HG03520 (cell line): ENCODE data around the gene FBXO47.

Source experiments
- ATAC-seq: cut with Tn5 transposase; IDR thresholded peaks from one replicate; pipeline ENCODE4 v1.9.1; 2021; ENCODE audit warnings: mild to moderate bottlenecking, moderate library complexity; ENCODE audit not compliant: unreplicated experiment

FBXO47 gene, protein sequence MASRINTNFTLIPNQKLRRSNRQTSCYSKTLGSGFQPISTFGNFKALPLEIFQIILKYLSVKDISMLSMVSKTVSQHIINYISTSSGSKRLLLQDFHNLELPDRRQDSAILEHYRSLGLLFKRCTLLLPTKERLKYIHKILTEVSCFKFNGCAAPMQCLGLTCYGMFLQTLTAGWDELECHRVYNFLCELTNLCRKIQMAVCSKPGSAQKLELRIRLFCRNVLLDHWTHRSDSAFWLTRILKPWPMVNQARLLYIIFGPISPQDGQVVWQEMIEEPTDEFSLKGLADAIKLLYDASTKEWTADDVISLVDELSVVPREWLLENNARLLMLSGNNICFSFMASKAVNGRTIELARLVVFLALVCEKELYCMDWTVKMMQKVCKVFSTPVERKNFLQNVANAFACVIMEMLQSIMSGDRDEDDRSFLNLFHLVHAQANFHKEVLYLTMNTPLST

GRCh38 chr17:38967290-38967738, at the start of gene FBXO47:
Gene FBXO47 (minus strand): TSS chr17:38967403. CDS start chr17:38963025, 4,378 bp downstream.
- ATAC-seq, result no peak

- no peak for ATAC-seq
Measured at GRCh38 chr17:39016193-39017153, 49.3 kb upstream of the FBXO47 start.

DNA sequence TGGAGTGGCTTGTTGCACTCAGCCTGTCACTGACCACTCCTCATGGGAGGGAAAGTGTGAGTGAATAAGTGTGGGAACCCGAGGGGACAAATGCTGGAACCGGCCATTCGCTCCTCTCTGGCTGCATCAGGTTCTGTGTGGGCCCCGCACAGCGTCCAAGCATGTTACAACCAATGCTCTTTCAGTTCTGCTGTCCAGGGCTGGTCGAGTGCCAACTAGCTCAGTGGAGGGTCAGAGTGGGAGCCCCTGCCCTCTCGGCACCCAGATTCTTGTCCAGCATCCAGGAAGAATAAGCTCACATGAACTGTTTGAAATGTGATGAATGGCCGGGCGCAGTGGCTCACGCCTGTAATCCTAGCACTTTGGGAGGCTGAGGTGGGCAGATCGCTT, 48.3 kb upstream of the FBXO47 start:
- no peak for ATAC-seq

- ATAC-seq, result no peak
Measured at GRCh38 chr17:39014795-39015545, 47.8 kb upstream of the FBXO47 start.

- ATAC-seq, result no peak
Measured at GRCh38 chr17:39014044-39014794, 47.0 kb upstream of the FBXO47 start.

DNA sequence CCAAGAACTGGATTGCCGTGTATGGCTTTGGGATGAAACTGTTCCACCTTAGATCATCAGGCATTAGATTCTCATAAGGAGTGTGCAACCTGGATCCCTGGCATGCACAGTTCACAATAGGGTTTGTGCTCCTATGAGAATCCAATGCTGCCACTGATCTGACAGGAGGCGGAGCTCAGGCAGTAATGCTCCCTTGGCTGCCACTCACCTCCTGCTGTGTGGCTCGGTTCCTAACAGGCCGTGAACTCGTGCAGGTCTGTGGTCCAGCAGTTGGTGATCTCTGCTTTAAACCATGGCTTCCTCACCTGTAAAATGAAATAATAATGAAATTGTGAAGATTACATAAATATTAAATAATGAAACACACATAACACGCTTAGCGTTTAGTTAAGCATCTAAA, 45.5 kb upstream of the FBXO47 start:
- no peak for ATAC-seq

- no peak for ATAC-seq
Measured at GRCh38 chr17:39011907-39012468, 44.8 kb upstream of the FBXO47 start.

GRCh38 chr17:39009581-39010001, 42.4 kb upstream of the FBXO47 start:
- ATAC-seq, result no peak

GRCh38 chr17:39008633-39009032, 41.4 kb upstream of the FBXO47 start:
- ATAC-seq, result no peak

DNA sequence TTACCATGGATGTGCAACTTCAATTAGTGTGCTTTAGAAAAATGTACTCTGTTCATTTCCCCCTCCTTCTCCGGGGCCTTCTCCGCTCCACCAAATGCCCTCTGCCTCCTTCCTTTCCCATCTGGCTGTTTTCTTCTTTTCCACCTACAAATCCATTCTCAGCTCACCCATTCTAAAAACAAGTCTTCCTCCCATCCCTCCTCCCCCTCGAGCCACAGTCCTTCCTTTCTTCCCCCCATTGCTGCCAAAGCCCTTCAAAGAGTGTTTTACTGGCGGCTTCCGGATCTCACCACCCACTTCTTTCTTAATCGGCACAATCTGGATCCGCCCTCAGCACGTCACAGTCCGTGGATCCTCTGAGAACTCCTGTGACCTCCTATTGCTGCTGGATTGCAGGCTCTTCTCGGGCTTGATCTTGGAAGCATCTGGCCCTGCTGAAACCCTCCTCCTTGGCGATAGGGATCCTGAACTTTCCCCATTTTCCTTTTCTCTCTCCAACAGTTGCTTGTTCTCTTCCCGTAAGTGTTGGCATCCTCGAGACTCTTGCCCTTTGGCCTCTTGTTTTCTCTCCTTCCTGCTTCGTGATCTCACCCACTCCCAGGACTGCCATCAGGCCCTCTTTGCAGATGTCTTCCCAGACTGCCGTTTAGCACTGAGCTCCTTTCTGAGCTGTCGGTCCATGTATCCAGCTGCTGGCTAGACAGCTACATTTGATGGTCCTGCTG, 36.0 kb upstream of the FBXO47 start:
- ATAC-seq, result no peak

DNA sequence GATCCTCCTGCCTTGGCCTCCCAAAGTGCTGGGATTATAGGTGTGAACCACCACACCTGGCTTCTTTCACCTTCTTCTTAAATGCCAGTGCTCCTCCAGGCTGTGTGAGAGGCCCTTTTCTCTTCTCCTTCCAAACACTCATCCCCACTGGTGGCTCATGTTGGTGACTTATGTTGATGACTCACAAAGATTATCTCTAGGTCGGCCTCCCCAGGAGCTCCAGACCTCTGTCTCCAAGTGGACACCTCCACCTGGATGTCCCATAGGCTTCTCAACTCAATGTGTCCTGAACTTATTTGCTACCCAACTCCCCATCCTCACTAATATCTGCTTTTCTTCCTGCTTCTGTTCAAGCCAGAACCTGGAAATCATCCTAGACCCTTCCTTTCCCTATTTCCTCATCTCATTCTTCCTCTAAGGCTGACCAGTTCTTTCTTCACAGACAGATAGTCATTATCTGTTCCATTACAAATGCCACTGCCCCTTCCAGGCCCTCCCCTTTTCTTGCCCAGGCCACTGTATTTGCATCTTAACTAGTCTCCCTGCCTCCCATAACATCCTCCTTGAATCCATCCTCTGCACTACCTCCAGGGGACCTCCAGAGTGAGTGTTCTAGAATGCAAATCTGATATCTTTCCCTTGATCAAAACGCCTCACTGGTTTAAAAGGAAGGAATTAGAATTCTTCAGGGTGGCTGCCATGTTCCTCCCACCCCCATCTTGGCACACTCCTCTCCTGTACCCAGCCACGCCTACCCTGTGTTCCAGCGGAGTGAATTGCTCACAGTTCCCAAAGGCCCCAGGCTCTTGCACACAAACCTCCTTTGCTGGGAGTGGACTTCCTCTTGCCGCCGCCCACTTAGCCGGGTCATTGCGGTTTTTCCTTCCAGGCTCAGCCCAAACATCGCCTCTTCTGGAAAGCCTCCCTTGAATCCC, 34.8 kb upstream of the FBXO47 start:
- no peak for ATAC-seq

- no peak for ATAC-seq
Measured at GRCh38 chr17:39000021-39000601, 32.9 kb upstream of the FBXO47 start.

DNA sequence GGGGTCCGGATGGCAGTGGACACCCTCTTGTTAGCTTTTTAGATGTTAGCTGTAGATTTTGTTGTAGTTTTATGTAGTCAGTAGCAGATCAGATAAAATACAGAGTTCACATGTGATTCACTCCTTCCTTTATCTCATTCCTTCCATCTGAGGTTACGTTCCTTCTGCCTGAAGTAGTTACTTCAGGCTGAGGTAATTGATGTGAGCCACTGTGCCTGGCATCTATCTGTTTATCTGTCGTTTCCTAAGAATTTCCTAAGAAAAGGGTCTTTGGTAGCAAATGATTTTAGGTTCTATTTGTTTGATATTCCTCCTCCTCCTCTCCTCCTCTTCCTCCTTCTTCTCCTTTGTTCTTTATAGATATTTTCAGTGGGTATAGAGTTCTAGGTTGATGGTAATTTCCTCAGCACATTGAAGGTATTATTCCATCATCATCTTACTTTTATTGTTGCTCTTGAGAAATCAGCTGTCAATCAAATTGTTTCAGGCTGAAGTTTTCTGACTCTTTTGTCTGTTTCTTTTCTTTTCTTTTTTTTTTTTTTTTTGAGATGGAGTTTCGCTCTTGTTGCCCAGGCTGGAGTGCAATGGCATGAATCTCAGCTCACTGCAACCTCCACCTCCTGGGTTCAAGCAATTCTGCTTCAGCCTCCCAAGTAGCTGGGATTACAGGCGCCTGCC, 29.6 kb upstream of the FBXO47 start:
- ATAC-seq, result no peak

DNA sequence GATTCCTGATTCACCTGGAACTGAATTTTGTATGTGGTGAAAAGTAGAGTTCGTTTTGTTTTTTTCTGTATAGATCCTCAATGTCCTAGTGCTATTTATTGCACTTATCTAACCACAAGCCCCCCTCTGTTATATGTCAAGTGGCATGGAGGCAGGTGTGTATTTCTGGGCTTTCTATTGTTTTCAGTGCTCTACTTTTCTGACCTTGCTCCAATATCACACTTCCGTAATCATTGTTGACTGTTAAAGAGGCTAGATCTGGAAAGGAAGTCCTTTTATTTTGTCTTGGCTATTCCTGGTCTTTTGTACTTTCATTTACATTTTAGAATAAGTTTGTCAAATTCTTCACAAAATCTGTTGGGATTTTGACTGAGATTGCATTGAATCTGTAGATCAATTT, 26.8 kb upstream of the FBXO47 start:
- ATAC-seq, result no peak

DNA sequence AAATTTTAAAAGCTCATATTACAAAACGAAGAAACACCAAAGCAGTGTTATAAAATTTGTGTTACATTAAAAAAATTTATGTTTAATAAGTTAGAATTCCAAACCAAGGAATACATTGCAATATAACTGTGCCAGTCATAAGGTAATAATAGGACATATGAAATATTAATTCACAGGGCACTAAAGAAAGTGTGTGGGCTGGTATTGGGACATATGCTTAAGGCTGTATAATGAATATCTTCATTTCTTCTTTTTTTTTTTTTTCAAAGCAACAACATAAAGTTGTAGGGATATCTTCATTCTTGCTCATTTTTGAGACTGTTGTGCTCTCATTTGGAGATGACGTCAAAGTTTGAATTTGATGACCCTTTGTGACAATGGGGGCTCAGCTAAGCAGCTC, 17.5 kb upstream of the FBXO47 start:
- ATAC-seq, result no peak

DNA sequence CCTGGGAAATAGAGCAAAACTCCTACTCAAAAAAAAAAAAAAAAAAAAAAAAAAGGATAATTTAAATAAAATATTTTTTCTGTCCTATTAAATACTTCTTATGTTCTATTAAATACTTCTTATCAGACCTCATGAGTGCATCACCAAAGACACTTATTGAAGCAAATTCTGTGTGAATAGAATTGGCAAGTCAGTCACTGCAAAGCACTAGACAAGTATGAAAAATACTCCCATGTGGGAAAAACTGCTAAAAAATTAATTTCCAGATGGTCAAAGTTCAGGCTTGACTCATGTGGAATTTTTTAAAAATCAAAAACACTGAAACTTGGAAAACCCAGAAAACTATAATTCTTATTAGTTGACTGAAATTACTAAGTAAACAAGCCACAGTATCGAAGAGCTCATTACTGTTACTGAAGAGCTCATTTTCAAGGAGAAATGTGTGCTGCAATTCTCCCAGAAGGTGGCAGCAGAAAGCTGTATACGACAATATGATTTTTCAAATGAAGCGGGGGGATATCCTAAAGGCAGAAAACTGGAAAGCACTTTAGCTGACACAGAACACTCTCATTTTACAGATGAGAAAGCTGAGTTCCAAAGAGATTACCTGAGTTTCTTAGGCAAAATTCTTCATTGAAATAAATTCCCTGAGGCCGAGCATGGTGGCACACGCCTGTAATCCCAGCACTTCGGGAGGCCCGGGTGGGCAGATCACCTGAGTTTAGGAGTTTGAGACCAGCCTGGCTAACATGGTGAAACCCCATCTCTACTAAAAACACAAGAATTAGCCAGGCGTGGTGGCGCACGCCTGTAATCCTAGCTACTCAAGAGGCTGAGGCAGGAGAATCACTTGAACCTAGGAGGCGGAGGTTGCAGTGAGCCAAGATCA, 15.9 kb upstream of the FBXO47 start:
- no peak for ATAC-seq
